Measurements from ENCODE around the gene SLC25A29. TPM values are rescaled to one million over a fixed set of nuclear protein-coding genes. Genes with fewer than 3 reads are reported as not detected.

Gene SLC25A29
- total RNA-seq, 2 donors from 2014 or later, result 24.7 to 34.0 TPM

GRCh38 chr14:100329233-100330006 is 23.2 kb upstream of the SLC25A29 start:
- no peaks in the 10 kb centered on the region for H3K27me3 ChIP-seq
- DNase-seq (ENCODE audit: low spot score), result no peak
- H3K4me1 ChIP-seq, result no peaks in the 10 kb centered on the region
- TF ChIP-seq, protein P1, sequence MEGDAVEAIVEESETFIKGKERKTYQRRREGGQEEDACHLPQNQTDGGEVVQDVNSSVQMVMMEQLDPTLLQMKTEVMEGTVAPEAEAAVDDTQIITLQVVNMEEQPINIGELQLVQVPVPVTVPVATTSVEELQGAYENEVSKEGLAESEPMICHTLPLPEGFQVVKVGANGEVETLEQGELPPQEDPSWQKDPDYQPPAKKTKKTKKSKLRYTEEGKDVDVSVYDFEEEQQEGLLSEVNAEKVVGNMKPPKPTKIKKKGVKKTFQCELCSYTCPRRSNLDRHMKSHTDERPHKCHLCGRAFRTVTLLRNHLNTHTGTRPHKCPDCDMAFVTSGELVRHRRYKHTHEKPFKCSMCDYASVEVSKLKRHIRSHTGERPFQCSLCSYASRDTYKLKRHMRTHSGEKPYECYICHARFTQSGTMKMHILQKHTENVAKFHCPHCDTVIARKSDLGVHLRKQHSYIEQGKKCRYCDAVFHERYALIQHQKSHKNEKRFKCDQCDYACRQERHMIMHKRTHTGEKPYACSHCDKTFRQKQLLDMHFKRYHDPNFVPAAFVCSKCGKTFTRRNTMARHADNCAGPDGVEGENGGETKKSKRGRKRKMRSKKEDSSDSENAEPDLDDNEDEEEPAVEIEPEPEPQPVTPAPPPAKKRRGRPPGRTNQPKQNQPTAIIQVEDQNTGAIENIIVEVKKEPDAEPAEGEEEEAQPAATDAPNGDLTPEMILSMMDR (IDR thresholded peaks at IDR 0.05), result no peak
- no peak overlapping the region for H3K4me3 ChIP-seq
- no peaks in the 10 kb centered on the region for H3K9me3 ChIP-seq
- H3K36me3 ChIP-seq, result peaks cover 3% of the 10 kb centered on the region
- H3K27ac ChIP-seq, result no peak overlapping the region

DNA sequence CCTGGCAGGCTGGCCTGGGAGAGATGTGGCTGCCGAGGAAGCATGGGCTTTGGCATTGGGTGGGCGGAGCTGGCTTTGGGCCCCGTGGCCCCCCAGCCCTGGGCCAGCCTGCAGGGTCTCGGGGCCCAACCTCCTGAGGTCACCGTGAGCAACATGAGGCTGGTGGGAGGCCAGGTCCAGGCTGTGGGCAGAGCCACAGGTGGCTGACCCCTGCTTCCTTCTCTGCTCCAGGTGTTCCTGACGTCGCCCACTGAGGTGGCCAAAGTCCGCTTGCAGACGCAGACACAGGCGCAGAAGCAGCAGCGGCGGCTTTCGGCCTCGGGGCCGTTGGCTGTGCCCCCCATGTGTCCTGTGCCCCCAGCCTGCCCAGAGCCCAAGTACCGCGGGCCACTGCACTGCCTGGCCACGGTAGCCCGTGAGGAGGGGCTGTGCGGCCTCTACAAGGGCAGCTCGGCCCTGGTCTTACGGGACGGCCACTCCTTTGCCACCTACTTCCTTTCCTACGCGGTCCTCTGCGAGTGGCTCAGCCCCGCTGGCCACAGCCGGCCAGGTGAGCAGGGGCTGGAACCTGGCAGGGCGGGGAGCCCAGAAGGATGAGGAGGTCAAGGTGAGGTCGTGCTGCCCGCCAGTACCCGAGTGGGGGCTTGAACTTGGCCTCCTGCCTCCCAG is 22.4 kb upstream of the SLC25A29 start:
- Histone ChIP-seq H3K27ac (no peak overlapping the region), H3K4me3 (no peak overlapping the region), H3K9me3 (no peaks in the 10 kb centered on the region), H3K36me3 (no peaks in the 10 kb centered on the region), H3K27me3 (no peaks in the 10 kb centered on the region), H3K4me1 (no peaks in the 10 kb centered on the region)
- TF ChIP-seq, protein P1 (IDR thresholded peaks at IDR 0.05), result no peak
- no peak for DNase-seq (ENCODE audit: low spot score)

DNA sequence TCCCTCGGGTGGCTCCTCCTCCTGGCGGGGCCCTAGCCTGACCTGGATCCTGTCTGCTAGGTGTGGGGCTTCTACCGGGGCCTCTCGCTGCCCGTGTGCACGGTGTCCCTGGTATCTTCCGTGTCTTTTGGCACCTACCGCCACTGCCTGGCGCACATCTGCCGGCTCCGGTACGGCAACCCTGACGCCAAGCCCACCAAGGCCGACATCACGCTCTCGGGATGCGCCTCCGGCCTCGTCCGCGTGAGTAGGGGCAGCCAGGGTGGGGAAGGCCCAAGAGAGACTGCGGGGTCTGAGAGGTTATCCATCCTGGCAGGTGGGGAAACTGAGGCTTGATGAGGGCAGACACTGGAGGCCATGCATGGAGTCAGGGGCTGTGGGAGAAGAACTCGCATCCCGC is 20.9 kb upstream of the SLC25A29 start:
- Histone ChIP-seq H3K36me3 (no peaks in the 10 kb centered on the region), H3K4me3 (no peak overlapping the region), H3K9me3 (no peaks in the 10 kb centered on the region), H3K27ac (no peak overlapping the region), H3K27me3 (no peaks in the 10 kb centered on the region), H3K4me1 (no peaks in the 10 kb centered on the region)
- DNase-seq (ENCODE audit: low spot score), result no peak
- TF ChIP-seq, protein P1 (IDR thresholded peaks at IDR 0.05), result no peak

- no peak overlapping the region for H3K27ac ChIP-seq
- H3K4me3 ChIP-seq, result no peak overlapping the region
- no peaks in the 10 kb centered on the region for H3K36me3 ChIP-seq
- H3K27me3 ChIP-seq, result no peaks in the 10 kb centered on the region
- H3K9me3 ChIP-seq, result no peaks in the 10 kb centered on the region
- no peaks in the 10 kb centered on the region for H3K4me1 ChIP-seq
- no peak for DNase-seq (ENCODE audit: low spot score)
- TF ChIP-seq, protein P1 (IDR thresholded peaks at IDR 0.05), result no peak
Observed at GRCh38 chr14:100325958-100326357, 19.7 kb upstream of the SLC25A29 start.

- Histone ChIP-seq H3K27ac (no peak overlapping the region), H3K4me3 (no peak overlapping the region), H3K4me1 (no peaks in the 10 kb centered on the region), H3K27me3 (no peaks in the 10 kb centered on the region), H3K36me3 (no peaks in the 10 kb centered on the region), H3K9me3 (no peaks in the 10 kb centered on the region)
- TF ChIP-seq, protein P1 (IDR thresholded peaks at IDR 0.05), result no peak
- DNase-seq (ENCODE audit: low spot score), result no peak
Observed at GRCh38 chr14:100325231-100325632, 19.0 kb upstream of the SLC25A29 start.

All from right atrium auricular region (tissue), 2 donors.